OCI-LY7 (cell line): Measurements from ENCODE around the gene RANBP3L. TPM values are rescaled to one million over a fixed set of nuclear protein-coding genes. Genes with fewer than 3 reads are reported as not detected.
A peak's percentile ranks its signal among the peaks of the same experiment; 100 is the strongest.
"Not testable (repeated sequence)": the region's sequence is repeated elsewhere in the genome, so short reads cannot be mapped to it uniquely, and the experiment has no call there.

Experiments
- BruUV-seq: library from RNA; stranded (reverse); fragments of 400-500 nt; replicated peaks from 2 replicates; lab custom pipeline; 2021; lab: Mats Ljungman, UMichigan
- CTCF ChIA-PET: fragments of 300-600 bp; sonication (Branson Sonifier 250); formaldehyde crosslinking; loops from one replicate; lab custom pipeline; 2022; ENCODE audit warnings: antibody characterized with exemption; ENCODE audit not compliant: unreplicated experiment; lab: Charles Lee
- POLR2A ChIA-PET: fragments of 300-600 bp; sonication (Branson Sonifier 250); formaldehyde crosslinking; loops from one replicate; lab custom pipeline; 2022; ENCODE audit warnings: antibody characterized with exemption; lab: Charles Lee
- DNase-seq: peaks from one replicate; pipeline ENCODE4 v3.0.0-alpha.2; 2015; ENCODE audit warnings: low spot score
- H2AFZ ChIP-seq: fragments of 200-600 bp; sonication (generic), shearing (Covaris generic); 2 replicates; pipeline ENCODE4 v1.6.1; 2014; ENCODE audit warnings: mild to moderate bottlenecking, antibody characterized with exemption, low read length, moderate library complexity
- H3K27ac ChIP-seq: fragments of 200-600 bp; sonication (generic); 2 replicates; pipeline ENCODE4 v1.5.1; 2014; ENCODE audit warnings: mixed run types, low read depth, mild to moderate bottlenecking, moderate library complexity, low read length, inconsistent platforms; ENCODE audit not compliant: poor library complexity, severe bottlenecking
- H3K36me3 ChIP-seq: fragments of 200-600 bp; sonication (generic); 2 replicates; pipeline ENCODE4 v1.6.1; 2014; ENCODE audit warnings: mild to moderate bottlenecking, antibody characterized with exemption, low read length, moderate library complexity, mixed read lengths; ENCODE audit not compliant: insufficient read depth
- H3K4me1 ChIP-seq: fragments of 200-600 bp; sonication (generic); 2 replicates; pipeline ENCODE4 v1.5.1; 2014; ENCODE audit warnings: mild to moderate bottlenecking, low read length; ENCODE audit not compliant: insufficient read depth, poor library complexity, severe bottlenecking
- H3K4me2 ChIP-seq: fragments of 200-600 bp; sonication (generic); 2 replicates; pipeline ENCODE4 v1.6.1; 2014; ENCODE audit warnings: mild to moderate bottlenecking, low read length
- H3K4me3 ChIP-seq: fragments of 200-600 bp; sonication (generic); 2 replicates; pipeline ENCODE4 v1.5.1; 2014; ENCODE audit warnings: mild to moderate bottlenecking, low read depth, low read length; ENCODE audit not compliant: poor library complexity, severe bottlenecking
- H3K79me2 ChIP-seq: fragments of 200-600 bp; sonication (generic); 2 replicates; pipeline ENCODE4 v1.6.1; 2016; ENCODE audit warnings: low read depth, mild to moderate bottlenecking, low read length, moderate library complexity, mixed read lengths; ENCODE audit not compliant: insufficient read depth
- H3K9me2 ChIP-seq: fragments of 200-600 bp; sonication (generic); 2 replicates; pipeline ENCODE4 v1.6.1; 2016; ENCODE audit warnings: mild to moderate bottlenecking, low read length, mixed read lengths; ENCODE audit not compliant: insufficient read depth
- H3K9me3 ChIP-seq: fragments of 200-600 bp; sonication (generic); 2 replicates; pipeline ENCODE4 v1.6.1; 2014; ENCODE audit warnings: mild to moderate bottlenecking, mixed run types, low read length, mixed read lengths
- H4K20me1 ChIP-seq: fragments of 200-600 bp; sonication (generic); 2 replicates; pipeline ENCODE4 v1.6.1; 2014; ENCODE audit warnings: mild to moderate bottlenecking, antibody characterized with exemption, low read length, moderate library complexity, mixed read lengths; ENCODE audit not compliant: insufficient read depth
- EZH2phosphoT487 ChIP-seq: fragments of 200-600 bp; sonication (generic); IDR thresholded peaks from 2 replicates; pipeline ENCODE4 v1.6.1; 2018; ENCODE audit warnings: low read depth, borderline replicate concordance, mild to moderate bottlenecking, mixed run types, antibody characterized with exemption, low read length, moderate library complexity, mixed read lengths
- intact Hi-C: fragments of 100-400 bp; cut with micrococcal nuclease; formaldehyde crosslinking; loops from one replicate; pipeline ENCODE4 v1.10.0; 2022; ENCODE audit not compliant: unreplicated experiment
- total RNA-seq, 2 experiments: library from RNA; depleted of rRNA in 1 of 2; stranded (reverse); fragments of >200 nt in 1 of 2; shearing (Covaris generic) in 1 of 2; gene quantifications; 2 replicates each; pipeline ENCODE4 v1.2.3, GENCODE V29; 2014 to 2022
- TF ChIP-seq, protein P1 (sequence below): fragments of 200-600 bp; sonication (generic); conservative IDR thresholded peaks from 2 replicates; pipeline ENCODE4 v1.5.1; 2014; ENCODE audit warnings: mild to moderate bottlenecking, antibody characterized with exemption, low read length, moderate library complexity, mixed read lengths

RANBP3L gene
- total RNA-seq, 2 experiments from 2014 or later: not detected

DNA sequence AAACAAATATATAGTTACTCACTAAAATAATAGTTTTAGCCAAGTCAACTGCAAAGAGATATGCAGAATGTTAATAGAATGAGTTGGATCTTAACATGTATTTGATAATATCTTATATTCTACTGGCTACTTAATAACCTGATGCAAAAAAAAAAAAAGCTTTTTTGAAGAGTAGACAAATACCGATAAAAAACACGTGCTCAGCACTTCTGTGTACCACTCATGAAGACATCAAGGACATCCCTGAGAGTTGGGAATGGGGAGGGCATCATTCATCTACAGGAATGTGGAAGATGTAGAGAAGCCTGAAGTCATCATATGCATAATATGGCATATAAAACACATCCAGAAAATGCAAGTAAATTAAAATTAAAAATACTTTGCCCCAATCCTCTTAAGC lies 43.2 kb upstream of the RANBP3L start:
- ChIA-PET CTCF (no interaction called here), POLR2A (no interaction called here)
- no peaks in the 10 kb centered on the region; the same call in 1 of the 2 replicates for H3K36me3 ChIP-seq
- H4K20me1 ChIP-seq: no peaks in the 10 kb centered on the region
- no peak for DNase-seq
- H2AFZ ChIP-seq: no peak overlapping the region
- H3K79me2 ChIP-seq: no peaks in the 10 kb centered on the region
- no peaks in the 10 kb centered on the region for H3K9me2 ChIP-seq
- H3K4me1 ChIP-seq: no peaks in the 10 kb centered on the region
- no peak for TF ChIP-seq EZH2phosphoT487
- TF ChIP-seq, protein P1, sequence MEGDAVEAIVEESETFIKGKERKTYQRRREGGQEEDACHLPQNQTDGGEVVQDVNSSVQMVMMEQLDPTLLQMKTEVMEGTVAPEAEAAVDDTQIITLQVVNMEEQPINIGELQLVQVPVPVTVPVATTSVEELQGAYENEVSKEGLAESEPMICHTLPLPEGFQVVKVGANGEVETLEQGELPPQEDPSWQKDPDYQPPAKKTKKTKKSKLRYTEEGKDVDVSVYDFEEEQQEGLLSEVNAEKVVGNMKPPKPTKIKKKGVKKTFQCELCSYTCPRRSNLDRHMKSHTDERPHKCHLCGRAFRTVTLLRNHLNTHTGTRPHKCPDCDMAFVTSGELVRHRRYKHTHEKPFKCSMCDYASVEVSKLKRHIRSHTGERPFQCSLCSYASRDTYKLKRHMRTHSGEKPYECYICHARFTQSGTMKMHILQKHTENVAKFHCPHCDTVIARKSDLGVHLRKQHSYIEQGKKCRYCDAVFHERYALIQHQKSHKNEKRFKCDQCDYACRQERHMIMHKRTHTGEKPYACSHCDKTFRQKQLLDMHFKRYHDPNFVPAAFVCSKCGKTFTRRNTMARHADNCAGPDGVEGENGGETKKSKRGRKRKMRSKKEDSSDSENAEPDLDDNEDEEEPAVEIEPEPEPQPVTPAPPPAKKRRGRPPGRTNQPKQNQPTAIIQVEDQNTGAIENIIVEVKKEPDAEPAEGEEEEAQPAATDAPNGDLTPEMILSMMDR: no peak
- BruUV-seq: no TSS peak
- no peaks in the 10 kb centered on the region for H3K9me3 ChIP-seq
- H3K27ac ChIP-seq: no peak overlapping the region
- intact Hi-C loops: no loop called here
- H3K4me3 ChIP-seq: no peak overlapping the region
- H3K4me2 ChIP-seq: no peak overlapping the region

DNA sequence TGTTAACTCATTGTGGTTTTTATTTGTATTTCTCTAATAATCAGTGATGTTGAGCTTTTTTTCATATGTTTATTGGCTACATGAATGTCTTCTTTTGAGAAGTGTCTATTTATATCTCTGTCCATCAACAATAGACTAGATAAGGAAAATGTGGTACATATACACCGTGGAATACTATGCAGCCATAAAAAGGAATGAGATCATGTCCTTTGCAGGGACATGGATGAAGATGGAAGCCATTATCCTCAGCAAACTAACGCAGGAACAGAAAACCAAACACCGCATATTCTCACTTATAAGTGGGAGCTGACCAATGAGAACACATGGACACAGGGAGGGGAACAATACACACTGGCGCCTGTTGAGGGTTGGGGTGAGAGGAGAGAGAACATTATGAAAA lies 40.0 kb upstream of the RANBP3L start:
- intact Hi-C loops, H4K20me1 ChIP-seq: not testable (repeated sequence)
- POLR2A ChIA-PET: interaction anchor here (0.6 kb wide), 1 partner anchor 600 kb away, joined by 3 read pairs; no protein-coding TSS in a partner anchor

DNA sequence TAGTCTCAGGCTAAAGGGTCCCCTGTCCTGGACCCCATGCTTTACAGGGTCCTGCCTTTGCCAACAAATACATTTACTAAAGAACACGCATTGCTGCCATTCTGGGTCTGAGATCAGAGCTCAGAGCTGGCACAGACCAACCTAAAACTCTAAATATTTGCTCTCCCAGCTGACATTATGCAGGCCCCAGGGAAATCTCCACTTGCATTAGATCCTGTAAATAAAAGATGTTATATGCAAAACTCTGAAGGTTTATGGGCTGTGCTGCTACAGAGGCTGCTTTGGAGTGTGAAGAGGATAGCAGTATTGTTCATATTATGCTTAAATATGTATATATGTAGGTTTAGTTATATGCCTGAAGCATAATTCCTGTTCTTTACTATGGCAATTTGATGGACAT lies 35.9 kb upstream of the RANBP3L start:
- Histone ChIP-seq H3K4me1 (no peaks in the 10 kb centered on the region), H2AFZ (peak overlapping the region; percentile 63), H3K4me3 (no peak overlapping the region), H3K27ac (no peak overlapping the region), H3K4me2 (no peak overlapping the region), H3K36me3 (no peaks in the 10 kb centered on the region; the same call in 1 of the 2 replicates), H4K20me1 (no peaks in the 10 kb centered on the region), H3K79me2 (no peaks in the 10 kb centered on the region), H3K9me3 (no peaks in the 10 kb centered on the region), H3K9me2 (no peaks in the 10 kb centered on the region)
- intact Hi-C loops: no loop called here
- ChIA-PET CTCF (no interaction called here), POLR2A (interaction anchor here (1.0 kb wide), 1 partner anchor 54 kb away, joined by 3 read pairs; no protein-coding TSS in a partner anchor)
- no TSS peak for BruUV-seq
- TF ChIP-seq EZH2phosphoT487: no peak
- TF ChIP-seq, protein P1: no peak
- no peak for DNase-seq

More for the DNA sequence above, 40.0 kb upstream of the RANBP3L start:
- H3K79me2 ChIP-seq, DNase-seq, CTCF ChIA-PET, H3K9me3 ChIP-seq, H3K9me2 ChIP-seq, H3K36me3 ChIP-seq, H2AFZ ChIP-seq, H3K27ac ChIP-seq, H3K4me1 ChIP-seq, H3K4me3 ChIP-seq, BruUV-seq, H3K4me2 ChIP-seq: not testable (repeated sequence)
